K562 (cell line): ENCODE results near the gene CCDC77. TPM values are rescaled to one million over a fixed set of nuclear protein-coding genes. Genes with fewer than 3 reads are reported as not detected.
A peak's percentile ranks its signal among the peaks of the same experiment; 100 is the strongest.

Experiments
- CGGBP1 ChIP-seq: fragments of 250-450 bp; sonication (Bioruptor Pico); IDR thresholded peaks from 2 replicates; pipeline ENCODE4 v1.9.0; 2021; ENCODE audit warnings: mild to moderate bottlenecking
- FOXA3 ChIP-seq, 2 experiments: fragments of 450-650 bp in 1 of 2; sonication (generic) in 1 of 2; formaldehyde crosslinking; IDR thresholded peaks in 1 of 2; conservative IDR thresholded peaks in 1 of 2; 2 replicates each; pipeline versions ENCODE4 v1.4.0 to v1.8.0; 2020 to 2022; ENCODE audit warnings: mild to moderate bottlenecking in 2 of 2, missing genetic modification reagents in 1 of 2
- GABPB2 ChIP-seq: fragments of 250-450 bp; sonication (Bioruptor Pico); conservative IDR thresholded peaks from 2 replicates; pipeline ENCODE4 v1.5.1; 2021; ENCODE audit warnings: mild to moderate bottlenecking
- IRF1 ChIP-seq: sonication (generic); formaldehyde crosslinking; IDR thresholded peaks from 2 replicates; pipeline ENCODE4 v1.8.0; 2022; ENCODE audit warnings: missing genetic modification reagents, mild to moderate bottlenecking, borderline replicate concordance
- JUND ChIP-seq, 2 experiments: IDR thresholded peaks; 2 replicates in 1 of 2; 3 replicates in 1 of 2; pipeline ENCODE4 v1.6.1; 2011; ENCODE audit warnings: borderline replicate concordance in 2 of 2, low read depth in 2 of 2, low read length in 2 of 2, improper control_type of control experiment in 1 of 2, missing biosample characterization in 1 of 2, missing genetic modification characterization in 1 of 2, missing genetic modification reagents in 1 of 2
- KDM4B ChIP-seq, 2 experiments: fragments of 450-650 bp in 1 of 2; sonication (generic) in 1 of 2; IDR thresholded peaks; 2 replicates each; pipeline ENCODE4 v1.6.1; 2016 to 2017; ENCODE audit warnings: borderline replicate concordance in 2 of 2, antibody characterized with exemption in 1 of 2, low read depth in 1 of 2, mild to moderate bottlenecking in 1 of 2
- NR1H2 ChIP-seq: sonication (generic); formaldehyde crosslinking; IDR thresholded peaks from 2 replicates; pipeline ENCODE4 v1.4.0; 2020; ENCODE audit warnings: mild to moderate bottlenecking, missing genetic modification reagents
- PML ChIP-seq: IDR thresholded peaks from 2 replicates; pipeline ENCODE4 v1.6.1; 2012; ENCODE audit warnings: low read length, inconsistent platforms
- RFX1 ChIP-seq: fragments of 450-650 bp; IDR thresholded peaks from 2 replicates; pipeline ENCODE4 v1.6.1; 2016; ENCODE audit warnings: mild to moderate bottlenecking, moderate library complexity
- SMAD2 ChIP-seq: fragments of 150-350 bp; IDR thresholded peaks from 2 replicates; pipeline ENCODE4 v1.6.1; 2014; ENCODE audit warnings: low read depth, mild to moderate bottlenecking, low read length
- SNRNP70 ChIP-seq: fragments of 200-400 bp; formaldehyde crosslinking; optimal IDR thresholded peaks from 2 replicates; pipeline ENCODE3; 2017; ENCODE audit warnings: low read depth, low read length
- SRSF7 ChIP-seq: fragments of 200-400 bp; formaldehyde crosslinking; optimal IDR thresholded peaks from 2 replicates; pipeline ENCODE3; 2017; ENCODE audit warnings: mild to moderate bottlenecking, low read depth, low read length
- TCF7 ChIP-seq: sonication (generic); IDR thresholded peaks from 2 replicates; pipeline ENCODE4 v1.6.1; 2016; ENCODE audit warnings: antibody characterized with exemption, borderline replicate concordance
- UBTF ChIP-seq, 2 experiments: IDR thresholded peaks; 2 replicates each; pipeline ENCODE4 v1.6.1; 2012; ENCODE audit warnings: improper control_type of control experiment in 2 of 2, low read depth in 2 of 2, low read length in 2 of 2, borderline replicate concordance in 1 of 2
- ZBTB49 ChIP-seq: sonication (generic); formaldehyde crosslinking; IDR thresholded peaks from 2 replicates; pipeline ENCODE4 v1.8.0; 2022; ENCODE audit warnings: missing genetic modification reagents, mild to moderate bottlenecking, borderline replicate concordance
- ZFPM2 ChIP-seq: fragments of 250-450 bp; sonication (Bioruptor Pico); IDR thresholded peaks from 2 replicates; pipeline ENCODE4 v1.5.1; 2022; ENCODE audit warnings: mild to moderate bottlenecking
- ZNF174 ChIP-seq: fragments of 250-450 bp; sonication (Bioruptor Pico); IDR thresholded peaks from 2 replicates; pipeline ENCODE4 v1.4.0; 2020; ENCODE audit warnings: mild to moderate bottlenecking
- ZNF24 ChIP-seq: fragments of 450-650 bp; IDR thresholded peaks from 2 replicates; pipeline ENCODE4 v1.6.1; 2016
- ZNF444 ChIP-seq: fragments of 250-450 bp; sonication (Bioruptor Pico); IDR thresholded peaks from 2 replicates; pipeline ENCODE4 v1.4.0; 2020; ENCODE audit warnings: mild to moderate bottlenecking, moderate library complexity
- ZNF830 ChIP-seq: fragments of 250-450 bp; sonication (Bioruptor Pico); IDR thresholded peaks from 2 replicates; pipeline ENCODE4 v1.5.0; 2021; ENCODE audit warnings: mild to moderate bottlenecking
- polyA plus RNA-seq, 8 experiments: library from polyadenylated mRNA; depleted of rRNA in 4 of 8; stranded (reverse) in 5 of 8; unstranded in 3 of 8; fragments of >200 nt; fragmentation: Nextera tagmentation in 2 of 8; fragmentation: Illumina TruSeq in 1 of 8; extraction: Ambion mirVana in 2 of 8; extraction: Trizol in 1 of 8; gene quantifications; 2 replicates each; pipeline versions ENCODE4 v1.2.1 to v1.2.3, GENCODE V29; 2011 to 2014; ENCODE audit warnings: inconsistent platforms in 1 of 8, missing spikeins in 1 of 8
- total RNA-seq, 7 experiments: library from RNA; depleted of rRNA in 6 of 7; stranded (reverse); fragments of >200 nt in 6 of 7; fragmentation: Illumina TruSeq in 2 of 7; extraction: Trizol in 2 of 7; gene quantifications; 2 replicates each; pipeline versions ENCODE4 v1.2.1 to v1.2.3, GENCODE V29; 2011 to 2021; ENCODE audit warnings: low replicate concordance in 1 of 7

The CCDC77 gene
- total and polyA plus RNA-seq, 9 of the 15 experiments (the other 6 are each of a cell fraction or from before 2014, with no cell fraction given): 10.5 to 26.5 (median 17.8) TPM

GRCh38 chr12:389142-390096 is 12.0 kb upstream of the CCDC77 start, which contains the start of gene KDM5A (continued):
- 0 out of 2 replicates have a peak, but pooled peaks have one; percentile 11 for TF ChIP-seq JUND (IDR thresholded peaks at IDR 0.05; ENCODE audit: borderline replicate concordance, low read depth, low read length)
- no peak; the same call in 2 of the 3 replicates for TF ChIP-seq JUND (tag; IDR thresholded peaks at IDR 0.05; ENCODE audit: borderline replicate concordance, low read depth, low read length)
- TF ChIP-seq SRSF7: no peak
- no peak for TF ChIP-seq ZNF174
- TF ChIP-seq FOXA3 (CRISPR knock-in tag; conservative IDR thresholded peaks at IDR 0.05 in 1 of 2, IDR thresholded peaks at IDR 0.05 in 1 of 2): no peak
- TF ChIP-seq ZBTB49 (CRISPR knock-in tag): no peak
- no peak; the same call in 1 of the 2 replicates for TF ChIP-seq ZNF24
- TF ChIP-seq PML: peak; percentile 27; the same call in 1 of the 2 replicates
- TF ChIP-seq NR1H2 (CRISPR knock-in tag): no peak
- no peak for TF ChIP-seq RFX1
- TF ChIP-seq GABPB2 (CRISPR knock-in tag): no peak
- no peak for TF ChIP-seq CGGBP1 (CRISPR knock-in tag)
- peak in 1 of 2 experiments; percentile 57; a peak in 2 of 4 replicates for TF ChIP-seq KDM4B (IDR thresholded peaks at IDR 0.05; ENCODE audit: borderline replicate concordance in 2 of 2, low read depth in 1 of 2)
- no peak for TF ChIP-seq ZNF830 (CRISPR knock-in tag)
- no peak for TF ChIP-seq ZNF444
- no peak for TF ChIP-seq SMAD2
- no peak for TF ChIP-seq ZFPM2 (CRISPR knock-in tag)
- TF ChIP-seq TCF7: no peak
- TF ChIP-seq SNRNP70: no peak
- TF ChIP-seq IRF1: no peak
- TF ChIP-seq UBTF (IDR thresholded peaks at IDR 0.05; ENCODE audit: borderline replicate concordance in 1 of 2, low read depth in 2 of 2, low read length in 2 of 2): 0 out of 4 replicates have a peak, but pooled peaks of 1 of the 2 experiments have one; percentile 27
